Measurements from ENCODE around the gene RERE.
"Not testable (repeated sequence)": the region's sequence is repeated elsewhere in the genome, so short reads cannot be mapped to it uniquely, and the experiment has no call there.

Gene RERE

GRCh38 chr1:8509579-8509978 is 307.9 kb downstream of the RERE start:
- no peak for DNase-seq (ENCODE audit: low read depth)

GRCh38 chr1:8506995-8507615 is 310.3 kb downstream of the RERE start:
- DNase-seq (ENCODE audit: low read depth) = no peak

- DNase-seq (ENCODE audit: low read depth) = no peak
These were observed 311.0 kb downstream of the RERE start for GRCh38 chr1:8506456-8506855.

- no peak for DNase-seq (ENCODE audit: low read depth)
These were observed 313.6 kb downstream of the RERE start for GRCh38 chr1:8503842-8504241.

GRCh38 chr1:8502949-8503348 is 314.5 kb downstream of the RERE start:
- DNase-seq (ENCODE audit: low read depth) = not testable (repeated sequence)

GRCh38 chr1:8497210-8497819 is 320.1 kb downstream of the RERE start:
- no peak for DNase-seq (ENCODE audit: low read depth)

- DNase-seq (ENCODE audit: low read depth) = no peak
These were observed 321.0 kb downstream of the RERE start for GRCh38 chr1:8496473-8496872.

- peak; percentile 9 for DNase-seq (ENCODE audit: low read depth)
These were observed 321.5 kb downstream of the RERE start for GRCh38 chr1:8495928-8496401.

- DNase-seq (ENCODE audit: low read depth) = no peak
These were observed 322.8 kb downstream of the RERE start for GRCh38 chr1:8494681-8495080.

GRCh38 chr1:8493916-8494540 is 323.4 kb downstream of the RERE start:
- DNase-seq (ENCODE audit: low read depth) = no peak

- no peak for DNase-seq (ENCODE audit: low read depth)
These were observed 330.2 kb downstream of the RERE start for GRCh38 chr1:8487249-8487648.

- DNase-seq (ENCODE audit: low read depth) = no peak
These were observed 331.4 kb downstream of the RERE start for GRCh38 chr1:8486047-8486446.

- DNase-seq (ENCODE audit: low read depth) = no peak
These were observed 333.9 kb downstream of the RERE start for GRCh38 chr1:8483586-8483985.

GRCh38 chr1:8482979-8483381 is 334.5 kb downstream of the RERE start:
- no peak for DNase-seq (ENCODE audit: low read depth)

- no peak for DNase-seq (ENCODE audit: low read depth)
These were observed 335.6 kb downstream of the RERE start for GRCh38 chr1:8481650-8482380.

- no peak for DNase-seq (ENCODE audit: low read depth)
These were observed 338.9 kb downstream of the RERE start for GRCh38 chr1:8478566-8478965.

- DNase-seq (ENCODE audit: low read depth) = no peak
These were observed 339.5 kb downstream of the RERE start for GRCh38 chr1:8477983-8478362.

GRCh38 chr1:8477166-8477982 is 340.1 kb downstream of the RERE start:
- DNase-seq (ENCODE audit: low read depth) = no peak

- DNase-seq (ENCODE audit: low read depth) = no peak
These were observed 341.4 kb downstream of the RERE start for GRCh38 chr1:8476006-8476405.

- DNase-seq (ENCODE audit: low read depth) = no peak
These were observed 343.1 kb downstream of the RERE start for GRCh38 chr1:8474369-8474768.

- no peak for DNase-seq (ENCODE audit: low read depth)
These were observed 343.5 kb downstream of the RERE start for GRCh38 chr1:8473891-8474300.

All from stimulated activated CD8-positive, alpha-beta memory T cell treated with anti-CD3 and anti-CD28 coated beads, Interleukin-12 subunit alpha, Interleukin-12 subunit beta, amount 100 ng/mL, for 4 hours (primary cell).